ENCODE data around the gene NRXN3.

NRXN3 gene

DNA sequence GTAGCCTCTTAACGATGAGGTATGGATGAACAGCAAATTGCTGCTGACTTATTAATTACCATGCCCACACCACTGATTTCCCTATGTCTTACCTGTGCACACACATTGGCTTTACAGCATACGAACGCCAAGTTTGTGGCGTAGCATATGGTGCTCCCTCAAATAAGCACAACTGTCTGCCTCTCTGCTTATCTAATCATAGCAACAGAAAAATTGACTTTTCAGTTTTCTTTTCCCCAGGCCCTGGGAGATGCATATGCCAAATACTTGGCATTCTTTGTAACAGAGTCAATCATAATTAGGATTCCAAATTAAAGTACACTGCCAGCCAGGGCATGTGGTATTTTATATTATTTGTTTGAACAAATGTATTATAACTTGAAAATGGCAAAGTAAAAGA, 1415.7 kb downstream of the NRXN3 start:
- DNase-seq (ENCODE audit: extremely low read depth in 1 of 2, low read depth in 1 of 2) = no peak

DNA sequence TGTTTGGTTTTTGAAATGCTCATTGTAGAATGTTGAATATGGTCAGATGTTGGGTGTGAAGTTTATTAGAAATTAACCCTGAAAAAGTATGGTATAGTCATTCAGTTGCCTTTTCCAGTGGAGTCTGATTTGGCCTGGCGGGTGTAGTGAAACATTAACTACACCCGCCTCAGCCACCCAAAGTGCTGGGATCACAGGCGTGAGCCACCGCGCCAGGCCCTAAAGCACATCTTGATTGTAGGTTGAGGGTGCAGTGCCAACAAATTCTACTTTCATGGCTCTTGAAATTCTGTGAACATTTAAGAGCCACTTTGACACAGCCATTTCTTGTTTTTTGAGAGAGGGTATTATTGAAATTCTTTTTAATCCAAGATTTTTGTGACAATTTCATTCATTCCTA, 1416.2 kb downstream of the NRXN3 start:
- DNase-seq (ENCODE audit: extremely low read depth in 1 of 2, low read depth in 1 of 2) = no peak

DNA sequence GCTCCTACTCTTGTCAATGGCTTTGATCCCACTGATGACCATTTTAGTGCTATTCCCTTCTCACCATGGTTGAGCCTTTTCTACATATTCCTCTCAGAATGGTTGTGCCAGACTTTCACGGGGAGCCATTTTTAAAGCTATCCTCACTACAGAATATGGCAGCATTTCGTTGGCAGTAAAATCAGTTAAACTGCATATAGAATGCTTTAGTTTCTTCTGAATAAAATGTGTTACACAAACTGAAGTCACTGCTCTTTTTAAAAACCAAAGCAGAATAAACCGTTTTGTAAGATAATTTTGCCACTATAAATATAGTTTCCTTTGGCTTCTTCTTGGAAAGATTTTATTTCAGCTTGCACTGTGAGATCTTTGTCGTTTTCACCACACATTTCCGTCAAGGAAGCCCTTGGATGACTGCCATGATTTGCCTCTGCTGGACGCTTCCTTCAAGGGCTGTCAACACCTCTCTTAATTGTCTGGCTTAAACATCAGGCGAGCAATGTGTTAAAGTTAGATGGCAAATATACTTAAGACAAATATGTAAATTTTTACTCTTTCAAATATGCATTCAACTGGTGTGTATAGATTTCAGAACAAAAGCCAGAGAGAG, 1416.9 kb downstream of the NRXN3 start:
- DNase-seq (ENCODE audit: extremely low read depth in 1 of 2, low read depth in 1 of 2) = no peak

DNA sequence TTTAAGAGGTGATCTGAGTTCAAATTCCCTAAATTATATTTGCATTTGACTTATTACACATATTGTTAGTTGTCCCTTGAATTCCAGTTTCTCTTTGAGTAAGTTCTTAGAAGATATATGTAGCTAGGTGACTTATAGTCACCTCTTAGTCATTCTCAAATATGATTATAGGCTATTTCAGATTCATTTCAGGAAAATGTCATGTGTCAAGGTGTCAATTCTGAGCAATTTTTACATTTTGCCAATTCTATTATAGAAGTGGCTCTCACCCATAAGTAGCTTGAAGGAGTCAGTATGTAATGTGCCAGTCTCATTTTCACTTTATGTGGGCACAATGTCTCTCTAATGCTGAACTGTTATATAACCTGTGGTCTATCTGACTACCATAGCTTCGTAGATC, 1417.7 kb downstream of the NRXN3 start:
- no peak for DNase-seq (ENCODE audit: extremely low read depth in 1 of 2, low read depth in 1 of 2)

DNA sequence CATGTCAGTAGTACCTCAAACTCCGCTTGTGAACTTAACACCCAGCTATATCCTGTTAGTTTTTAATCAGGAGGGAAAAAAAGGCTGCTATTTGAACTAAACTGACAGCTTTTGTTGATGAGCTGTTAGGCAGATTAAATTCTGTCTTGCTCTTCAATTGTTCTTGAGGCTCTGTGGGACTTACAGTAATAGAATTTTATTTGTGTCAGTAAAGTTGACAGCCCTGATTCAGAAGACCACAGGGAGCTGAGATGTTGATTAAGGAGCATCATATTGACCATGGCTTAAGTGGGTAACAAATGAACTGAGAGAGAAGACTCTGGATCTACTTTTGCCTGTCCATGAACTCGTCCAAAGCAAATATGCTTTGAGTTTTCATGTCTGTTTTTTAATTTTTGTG, 1418.2 kb downstream of the NRXN3 start:
- DNase-seq (ENCODE audit: extremely low read depth in 1 of 2, low read depth in 1 of 2) = no peak

DNA sequence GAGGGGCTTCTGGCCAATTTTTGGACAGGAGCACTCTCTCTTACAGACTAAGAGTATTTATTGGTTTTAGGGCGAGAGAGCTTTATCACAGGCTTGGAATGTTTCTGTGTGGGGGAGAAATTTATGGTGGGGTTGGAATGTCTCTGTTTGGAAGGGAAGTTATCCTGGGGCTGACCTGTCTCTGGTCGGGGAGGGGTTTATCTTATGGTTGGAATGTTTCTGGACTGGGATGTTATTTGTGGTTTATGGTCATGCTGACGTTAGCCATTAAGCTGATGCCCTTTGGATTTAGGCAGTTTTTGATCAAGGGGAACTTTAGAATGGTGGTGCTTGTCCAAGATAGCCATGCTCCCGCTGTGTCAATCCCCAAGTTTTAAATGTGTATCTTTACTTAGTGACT, 1426.4 kb downstream of the NRXN3 start:
- no peak for DNase-seq (ENCODE audit: extremely low read depth in 1 of 2, low read depth in 1 of 2)

DNA sequence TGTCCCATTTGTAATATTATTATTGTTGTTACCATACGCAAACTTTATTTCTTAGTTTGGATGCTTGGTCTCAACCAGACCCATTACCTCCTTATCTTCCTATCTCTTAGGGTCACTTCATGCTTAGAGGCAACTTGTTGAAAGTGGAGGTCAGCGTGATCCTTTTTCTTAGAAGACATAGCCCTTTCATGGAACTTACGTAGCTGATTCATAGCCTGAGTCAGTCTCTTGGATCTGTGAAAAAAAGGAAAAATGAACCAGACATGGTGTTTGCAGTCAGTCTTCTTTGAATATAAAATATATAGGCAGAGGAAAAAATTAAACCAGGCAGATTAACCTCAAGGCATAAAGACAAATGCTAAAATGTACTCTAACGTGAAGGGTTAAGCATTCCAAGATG, 1427.4 kb downstream of the NRXN3 start:
- DNase-seq (ENCODE audit: extremely low read depth in 1 of 2, low read depth in 1 of 2) = no peak

DNA sequence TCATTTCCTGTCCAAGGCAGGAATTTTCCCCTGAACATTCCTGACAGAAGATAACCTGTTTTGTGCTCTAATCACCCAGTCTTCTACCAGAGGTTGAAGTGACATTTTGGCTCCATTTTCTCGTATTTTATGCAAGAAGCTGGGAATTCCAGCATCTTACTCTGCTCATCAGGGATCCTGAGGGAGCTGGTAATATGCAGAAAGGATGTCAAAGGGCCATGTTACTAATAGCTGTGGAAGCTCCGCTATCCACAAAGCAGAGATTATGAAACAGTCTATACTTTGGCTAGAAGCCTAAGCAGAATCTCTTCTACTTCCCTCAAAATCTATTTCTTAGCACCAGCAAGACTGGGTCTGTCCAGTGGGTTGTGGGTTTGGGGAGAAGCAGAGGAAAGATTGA, 1428.2 kb downstream of the NRXN3 start:
- no peak for DNase-seq (ENCODE audit: extremely low read depth in 1 of 2, low read depth in 1 of 2)

DNA sequence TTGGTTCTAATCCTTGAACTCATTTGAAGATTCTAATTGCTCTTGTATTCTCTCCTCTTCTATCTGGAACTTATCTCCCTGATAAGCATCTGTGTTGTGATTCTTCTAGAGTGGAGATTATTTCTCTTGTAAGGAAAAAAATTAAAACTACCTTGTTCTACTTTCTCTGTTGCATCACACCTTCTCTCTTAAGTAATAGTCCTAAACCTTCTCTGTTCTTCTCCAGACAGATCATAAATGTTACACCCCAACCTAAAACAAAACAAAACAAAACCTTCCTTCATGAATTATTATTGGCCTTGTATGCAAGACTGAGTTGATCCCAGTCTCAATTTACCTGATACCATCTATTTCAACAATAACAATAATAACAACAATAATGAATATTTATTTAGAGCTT, 1429.1 kb downstream of the NRXN3 start:
- no peak for DNase-seq (ENCODE audit: extremely low read depth in 1 of 2, low read depth in 1 of 2)

DNA sequence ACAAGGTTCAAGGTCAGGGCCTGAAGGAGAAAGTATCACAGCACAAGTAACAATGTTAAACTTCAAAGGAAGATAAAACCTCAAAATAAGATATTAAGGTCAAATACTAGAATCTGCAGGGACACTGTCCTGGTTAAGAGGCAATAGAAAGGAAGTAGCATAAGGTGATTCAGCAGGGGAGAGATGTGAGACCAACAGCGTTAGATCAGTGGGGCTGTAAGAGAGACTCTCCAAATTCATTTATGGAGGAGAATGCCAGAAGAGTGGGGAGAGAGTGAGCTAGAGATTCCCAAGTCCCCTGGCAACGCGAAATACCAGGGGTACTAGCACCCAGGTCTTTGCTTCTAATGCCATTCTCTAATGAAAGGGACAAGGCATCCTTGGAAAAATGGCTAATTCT, 1430.2 kb downstream of the NRXN3 start:
- no peak for DNase-seq (ENCODE audit: extremely low read depth in 1 of 2, low read depth in 1 of 2)

DNA sequence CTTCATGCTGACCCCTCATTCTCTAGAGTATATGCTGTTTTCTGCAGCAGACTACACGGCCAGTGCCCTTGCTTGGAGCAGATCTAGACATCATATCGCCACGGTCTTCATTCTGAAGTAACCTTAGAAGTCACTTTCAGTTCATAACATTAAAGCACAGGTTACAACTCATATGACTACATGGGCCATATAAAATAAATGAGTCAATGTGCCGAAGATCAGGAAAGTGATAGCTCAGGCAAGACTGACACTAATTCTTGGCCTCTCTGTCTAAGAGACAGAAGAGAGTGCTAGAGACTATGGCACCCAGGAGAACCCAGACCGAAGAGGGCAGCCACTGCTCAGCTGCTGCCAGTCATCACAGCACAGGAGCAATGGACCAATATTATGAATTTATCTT, 1431.4 kb downstream of the NRXN3 start:
- DNase-seq (ENCODE audit: extremely low read depth in 1 of 2, low read depth in 1 of 2) = no peak

DNA sequence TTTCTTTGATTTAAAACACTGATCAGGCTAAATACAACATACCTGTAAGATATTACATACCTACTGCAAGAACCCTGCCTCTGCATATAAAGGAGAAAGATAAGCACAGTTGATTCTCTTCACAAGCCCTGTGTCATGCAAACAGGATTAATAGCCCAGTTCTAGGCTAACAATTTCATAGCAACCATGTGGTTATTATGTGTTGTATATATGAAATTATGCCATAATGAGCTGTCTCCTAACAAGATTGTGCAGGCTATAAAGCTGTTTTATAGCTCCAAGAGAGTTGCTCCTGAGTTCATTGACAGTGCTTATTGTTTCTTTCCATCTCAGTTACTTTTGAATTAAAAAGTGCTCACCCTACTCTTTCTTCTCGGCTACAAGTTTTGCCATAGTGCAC, 1431.9 kb downstream of the NRXN3 start:
- DNase-seq (ENCODE audit: extremely low read depth in 1 of 2, low read depth in 1 of 2) = no peak

DNA sequence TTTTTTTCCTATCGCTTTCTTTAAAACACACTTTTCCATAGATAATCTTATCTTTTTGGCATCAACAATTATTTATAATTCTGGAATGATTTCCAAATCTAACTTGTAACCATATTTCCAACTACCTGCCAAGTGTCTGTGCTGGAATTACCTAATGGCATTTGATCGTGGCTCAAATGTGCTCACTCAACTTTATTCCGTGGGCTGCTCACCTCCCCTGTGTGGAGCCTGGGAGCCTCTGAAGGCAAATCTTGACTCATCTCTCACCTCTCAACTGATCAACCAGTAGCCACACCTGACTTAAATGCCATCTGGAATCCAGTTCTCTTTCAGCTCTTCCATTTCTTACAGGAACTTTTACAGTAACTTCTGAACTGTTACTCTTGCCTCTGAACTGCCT, 1432.6 kb downstream of the NRXN3 start:
- DNase-seq (ENCODE audit: extremely low read depth in 1 of 2, low read depth in 1 of 2) = no peak

DNA sequence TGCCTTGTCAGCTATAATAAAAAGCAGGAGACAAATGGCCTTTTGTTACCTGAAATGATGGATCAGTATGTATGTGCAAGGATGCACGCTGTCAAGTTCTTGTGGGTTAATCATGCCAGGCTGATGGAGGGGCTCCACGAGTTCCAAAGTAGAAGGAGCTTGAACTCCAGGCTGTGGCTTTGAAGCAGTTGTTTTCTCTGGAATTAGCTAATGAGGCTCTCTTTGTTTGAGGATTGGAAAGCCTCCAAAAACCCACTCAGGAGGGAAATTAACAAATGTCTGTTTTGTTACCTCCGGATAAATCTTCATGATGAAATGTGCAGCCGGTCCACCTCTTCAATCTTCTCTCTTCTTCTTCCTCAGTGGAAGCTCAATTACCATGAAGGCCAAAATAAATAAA, 1435.7 kb downstream of the NRXN3 start:
- DNase-seq (ENCODE audit: extremely low read depth in 1 of 2, low read depth in 1 of 2) = no peak

DNA sequence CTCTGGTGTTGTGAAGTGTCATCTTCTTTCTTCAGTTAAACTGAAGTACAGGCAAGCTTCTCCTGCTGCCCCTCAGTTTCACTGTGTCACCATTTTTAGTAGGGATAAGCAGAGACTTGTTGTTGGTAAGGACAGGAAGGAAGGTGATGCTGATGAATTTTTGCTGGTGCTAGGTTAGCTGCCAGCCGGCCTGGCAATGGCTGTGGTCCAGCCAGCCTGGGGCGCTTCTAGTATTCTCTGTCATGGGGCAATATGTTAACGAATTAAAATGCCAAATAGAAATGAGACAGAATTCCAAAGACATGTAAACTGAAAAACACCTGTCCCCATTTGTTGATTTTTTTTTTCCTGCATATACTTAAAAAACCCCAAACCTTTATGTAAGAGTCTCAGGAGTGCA, 1438.3 kb downstream of the NRXN3 start:
- no peak for DNase-seq (ENCODE audit: extremely low read depth in 1 of 2, low read depth in 1 of 2)

DNA sequence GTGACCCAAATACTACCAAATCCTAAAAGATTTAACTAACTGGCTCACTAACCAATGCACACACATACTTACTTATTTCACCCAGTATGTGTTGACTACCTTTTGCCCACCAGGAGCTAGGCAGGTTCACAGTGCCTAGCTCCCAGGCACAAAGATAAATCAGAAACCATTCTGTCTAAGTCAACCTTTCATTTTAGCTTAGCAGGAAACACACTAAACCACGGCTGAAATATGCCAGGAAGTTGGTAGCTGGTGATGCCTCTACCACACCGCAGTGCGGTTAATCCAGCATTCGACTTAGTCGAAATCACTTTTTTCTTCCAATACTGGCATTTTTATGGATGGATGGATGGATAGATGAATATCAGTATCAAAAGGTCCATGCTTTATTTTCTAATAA, 1443.5 kb downstream of the NRXN3 start:
- DNase-seq (ENCODE audit: extremely low read depth in 1 of 2, low read depth in 1 of 2) = no peak

DNA sequence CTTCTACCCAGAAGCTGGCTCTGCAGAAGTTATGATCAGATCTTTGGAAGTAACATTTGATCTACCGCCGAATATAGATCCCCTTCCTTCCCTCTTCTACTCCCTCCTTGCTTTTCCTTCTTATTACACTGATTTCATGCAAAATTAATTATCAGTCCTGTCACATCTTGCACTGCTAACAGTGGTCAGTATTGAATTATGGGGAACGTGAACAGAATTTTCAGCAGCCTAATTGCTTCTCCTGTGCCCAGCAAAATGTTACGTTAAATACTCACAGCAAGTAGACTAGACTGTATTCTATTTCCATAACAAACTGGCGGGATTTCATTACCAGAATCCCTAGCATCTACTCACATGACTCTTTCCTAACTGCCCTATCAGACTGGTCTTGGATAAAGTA, 1444.3 kb downstream of the NRXN3 start:
- no peak for DNase-seq (ENCODE audit: extremely low read depth in 1 of 2, low read depth in 1 of 2)

DNA sequence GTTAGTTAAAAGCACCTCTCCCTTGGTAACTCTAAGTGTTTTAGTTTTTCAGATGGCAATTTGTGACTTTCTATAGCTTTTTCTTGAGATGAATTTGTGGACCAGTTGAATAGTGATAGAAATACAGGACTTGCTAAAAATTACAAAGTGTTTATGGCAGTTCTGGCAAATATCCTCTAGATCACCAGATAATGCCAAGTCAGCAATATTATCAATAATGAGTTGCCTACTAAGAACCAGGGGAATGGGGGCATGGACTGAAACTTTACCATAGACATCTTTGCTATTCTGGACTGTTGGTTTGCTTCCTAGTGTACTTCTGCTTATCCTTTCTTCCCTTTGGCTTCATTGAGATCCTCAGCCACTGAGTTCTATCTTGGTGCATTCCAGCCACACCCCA, 1456.9 kb downstream of the NRXN3 start:
- no peak for DNase-seq (ENCODE audit: extremely low read depth in 1 of 2, low read depth in 1 of 2)

DNA sequence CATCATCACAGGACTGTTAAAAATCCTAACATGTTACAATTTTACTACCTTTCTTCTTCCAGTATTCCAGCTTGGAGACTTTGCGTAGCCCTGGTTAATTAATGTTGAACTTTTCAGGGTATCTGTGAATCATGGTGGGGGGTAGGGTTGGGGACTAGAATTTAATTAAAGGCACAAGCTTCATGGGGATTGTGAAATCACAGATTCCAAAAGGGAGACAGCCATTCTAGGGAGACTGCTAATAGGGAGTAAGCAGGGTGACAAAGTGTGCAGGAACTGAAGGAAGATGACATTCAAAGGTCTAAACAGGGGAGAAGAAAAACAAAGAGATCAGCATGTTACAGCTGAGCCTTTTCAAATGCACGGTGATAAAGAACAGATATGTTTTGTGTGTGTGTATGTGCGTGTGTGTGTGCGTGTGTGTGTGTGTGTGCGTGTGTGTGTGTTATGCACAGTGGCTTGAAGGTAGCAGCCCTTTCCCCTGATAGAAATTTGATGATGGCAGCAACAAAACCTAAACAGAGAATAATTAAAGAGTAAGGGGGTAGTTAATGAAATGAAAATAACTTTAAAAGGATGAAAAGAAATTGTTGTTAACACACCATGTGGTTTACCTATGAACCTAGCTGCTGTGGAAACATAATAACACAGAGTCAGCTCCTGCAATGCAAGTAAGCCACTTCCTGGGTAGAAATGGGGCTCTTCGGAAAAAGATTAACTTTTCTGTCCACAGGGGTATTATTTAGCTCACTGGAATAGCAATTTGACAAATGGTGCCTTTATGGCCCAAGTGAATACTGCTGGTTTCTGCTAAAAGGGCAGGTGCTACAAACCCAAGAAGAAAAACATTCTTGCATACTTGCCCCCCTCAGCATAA, 1459.5 kb downstream of the NRXN3 start:
- no peak for DNase-seq (ENCODE audit: extremely low read depth in 1 of 2, low read depth in 1 of 2)

DNA sequence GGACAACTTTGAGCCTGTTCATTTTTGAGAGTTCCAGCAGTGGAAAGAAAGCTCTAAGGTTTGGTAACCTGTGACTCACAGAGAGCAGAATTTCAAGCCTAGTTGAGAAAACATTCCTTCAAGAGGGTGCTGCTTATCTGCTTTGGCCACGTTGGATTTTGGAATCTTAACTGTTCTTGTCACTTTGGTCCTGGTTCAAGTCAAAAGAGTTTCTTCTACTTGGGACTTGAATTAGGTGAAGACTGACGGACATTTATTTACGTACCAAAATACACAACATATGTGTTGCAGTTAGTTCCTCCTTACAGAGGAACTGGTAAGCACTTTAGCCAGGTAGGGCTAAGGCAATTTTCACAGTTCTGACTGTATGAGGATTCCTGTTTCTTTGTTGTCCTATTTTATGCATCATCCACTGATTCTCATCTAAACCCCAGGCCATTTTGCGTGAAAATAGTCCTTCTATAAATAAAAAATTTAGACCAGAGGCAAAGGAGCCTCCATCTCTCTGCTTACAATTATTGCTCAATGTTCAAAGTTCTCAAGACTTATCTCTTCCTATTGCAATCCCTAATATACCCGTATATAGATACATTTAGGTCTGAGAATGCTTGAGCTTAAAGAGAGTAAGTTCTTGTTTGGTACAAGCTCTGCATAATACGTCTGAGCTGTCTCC, 1460.3 kb downstream of the NRXN3 start:
- DNase-seq (ENCODE audit: extremely low read depth in 1 of 2, low read depth in 1 of 2) = no peak

DNA sequence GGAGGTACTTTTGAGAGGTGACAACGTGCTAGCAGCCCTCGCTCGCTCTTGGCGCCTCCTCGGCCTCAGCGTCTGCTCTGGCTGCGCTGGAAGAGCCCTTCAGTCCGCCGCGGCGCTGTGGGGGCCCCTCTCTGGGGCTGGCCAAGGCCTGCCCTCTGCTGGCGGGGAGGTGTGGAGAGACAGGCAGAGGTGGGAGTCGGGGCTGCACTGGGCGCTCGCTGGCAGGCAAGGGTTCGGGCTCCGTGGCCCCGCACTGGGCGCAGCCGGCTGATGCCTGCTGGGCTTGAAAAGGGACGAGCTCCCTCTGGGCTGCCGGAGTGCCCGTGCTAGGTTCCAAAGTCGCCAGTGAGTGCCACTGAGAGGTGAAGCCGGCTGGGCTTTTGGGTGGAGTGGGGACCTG, 1461.1 kb downstream of the NRXN3 start:
- no peak for DNase-seq (ENCODE audit: extremely low read depth in 1 of 2, low read depth in 1 of 2)

DNA sequence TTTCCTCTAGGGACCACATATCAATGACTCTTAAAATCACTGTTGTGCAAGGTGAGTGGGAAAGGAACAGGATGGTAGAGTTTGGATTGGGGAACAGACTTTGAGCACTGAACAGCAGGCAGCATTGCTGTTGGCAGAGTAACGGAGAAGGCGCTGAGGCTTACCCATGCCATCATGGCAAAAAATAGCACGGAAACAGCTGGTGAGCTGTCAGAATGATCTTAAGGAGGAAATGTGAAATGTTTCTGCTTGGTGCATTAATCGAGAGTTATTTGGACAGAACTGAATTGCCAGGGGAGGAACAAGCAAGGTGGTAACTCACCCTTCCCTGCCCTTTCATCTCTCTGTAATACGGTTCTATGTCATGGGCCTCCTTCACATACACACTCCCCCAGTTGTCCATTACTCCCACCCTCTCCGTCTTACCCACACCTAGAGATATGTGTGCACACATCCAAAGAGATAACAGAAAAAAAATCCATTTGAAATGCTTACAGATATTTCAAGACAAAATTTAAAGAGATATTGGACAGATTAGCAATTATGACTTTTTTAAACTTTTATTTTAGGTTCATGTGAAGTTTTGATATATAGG, 1468.6 kb downstream of the NRXN3 start:
- DNase-seq (ENCODE audit: extremely low read depth in 1 of 2, low read depth in 1 of 2) = no peak
